NCI-H774 (cell line): ENCODE measurements around the gene ASPSCR1.

Source experiments
- DNase-seq: peaks from one replicate; lab custom pipeline; 2025; lab: John Stamatoyannopoulos, UW

Gene ASPSCR1

GRCh38 chr17:81960130-81960958 lies 17.1 kb upstream of the ASPSCR1 start:
- no peak for DNase-seq

GRCh38 chr17:81961087-81961511 lies 16.3 kb upstream of the ASPSCR1 start, which contains the start of gene NOTUM:
Gene NOTUM, minus strand, starts transcription at chr17:81961187. Its CDS starts 278 bp downstream, at chr17:81960909.
- DNase-seq = peak; percentile 11

GRCh38 chr17:81961521-81962498 lies 15.6 kb upstream of the ASPSCR1 start:
- DNase-seq = no peak

GRCh38 chr17:81962499-81963441 lies 14.7 kb upstream of the ASPSCR1 start:
- DNase-seq = no peak

- no peak for DNase-seq
Observed at GRCh38 chr17:81964081-81964849, 13.2 kb upstream of the ASPSCR1 start.

- peak; percentile 73 for DNase-seq
Observed at GRCh38 chr17:81966343-81967243, 10.8 kb upstream of the ASPSCR1 start.

- no peak for DNase-seq
Observed at GRCh38 chr17:81967244-81967532, 10.2 kb upstream of the ASPSCR1 start.

GRCh38 chr17:81967533-81968395 lies 9.7 kb upstream of the ASPSCR1 start:
- DNase-seq = peak; percentile 72

- DNase-seq = no peak
Observed at GRCh38 chr17:81968396-81968745, 9.1 kb upstream of the ASPSCR1 start.

- DNase-seq = no peak
Observed at GRCh38 chr17:81968850-81969812, 8.3 kb upstream of the ASPSCR1 start.

GRCh38 chr17:81973432-81973831 lies 4.0 kb upstream of the ASPSCR1 start:
- no peak for DNase-seq

- DNase-seq = peak; percentile 68
Observed at GRCh38 chr17:81976332-81977210, 858 bp upstream of the ASPSCR1 start.

- DNase-seq = no peak
Observed at GRCh38 chr17:81978524-81979298, 1.3 kb downstream of the ASPSCR1 start.

GRCh38 chr17:81980122-81980521 lies 2.7 kb downstream of the ASPSCR1 start:
- no peak for DNase-seq

GRCh38 chr17:81980707-81981343 lies 3.4 kb downstream of the ASPSCR1 start:
- DNase-seq = no peak
